HEK293 (cell line): ENCODE results near the gene LAMP1.

Source experiments
- ZIC2 ChIP-seq: fragments of 450-650 bp; formaldehyde crosslinking; IDR thresholded peaks from 2 replicates; pipeline ENCODE4 v1.5.1; 2016; ENCODE audit warnings: missing biosample characterization, missing genetic modification characterization
- ZNF324 ChIP-seq: fragments of 450-650 bp; formaldehyde crosslinking; IDR thresholded peaks from 2 replicates; pipeline ENCODE4 v1.5.1; 2016; ENCODE audit warnings: missing biosample characterization, missing genetic modification characterization
- TF ChIP-seq, protein P1 (sequence below): fragments of 450-650 bp; formaldehyde crosslinking; IDR thresholded peaks from 2 replicates; pipeline ENCODE4 v1.5.1; 2016; ENCODE audit warnings: missing biosample characterization, missing genetic modification characterization
- TF ChIP-seq, protein P2 (sequence below): sonication (generic); formaldehyde crosslinking; IDR thresholded peaks from 2 replicates; pipeline ENCODE4 v1.8.1; 2022; ENCODE audit warnings: mild to moderate bottlenecking, moderate library complexity, missing genetic modification reagents
- TF ChIP-seq, protein P3 (sequence below): IDR thresholded peaks from 2 replicates; pipeline ENCODE4 v1.6.1; 2011; ENCODE audit warnings: mild to moderate bottlenecking, low read depth, low read length, borderline replicate concordance
- TF ChIP-seq, protein P4 (sequence below): fragments of 450-650 bp; formaldehyde crosslinking; IDR thresholded peaks from 2 replicates; pipeline ENCODE4 v1.5.1; 2016; ENCODE audit warnings: missing biosample characterization, missing genetic modification characterization

DNA sequence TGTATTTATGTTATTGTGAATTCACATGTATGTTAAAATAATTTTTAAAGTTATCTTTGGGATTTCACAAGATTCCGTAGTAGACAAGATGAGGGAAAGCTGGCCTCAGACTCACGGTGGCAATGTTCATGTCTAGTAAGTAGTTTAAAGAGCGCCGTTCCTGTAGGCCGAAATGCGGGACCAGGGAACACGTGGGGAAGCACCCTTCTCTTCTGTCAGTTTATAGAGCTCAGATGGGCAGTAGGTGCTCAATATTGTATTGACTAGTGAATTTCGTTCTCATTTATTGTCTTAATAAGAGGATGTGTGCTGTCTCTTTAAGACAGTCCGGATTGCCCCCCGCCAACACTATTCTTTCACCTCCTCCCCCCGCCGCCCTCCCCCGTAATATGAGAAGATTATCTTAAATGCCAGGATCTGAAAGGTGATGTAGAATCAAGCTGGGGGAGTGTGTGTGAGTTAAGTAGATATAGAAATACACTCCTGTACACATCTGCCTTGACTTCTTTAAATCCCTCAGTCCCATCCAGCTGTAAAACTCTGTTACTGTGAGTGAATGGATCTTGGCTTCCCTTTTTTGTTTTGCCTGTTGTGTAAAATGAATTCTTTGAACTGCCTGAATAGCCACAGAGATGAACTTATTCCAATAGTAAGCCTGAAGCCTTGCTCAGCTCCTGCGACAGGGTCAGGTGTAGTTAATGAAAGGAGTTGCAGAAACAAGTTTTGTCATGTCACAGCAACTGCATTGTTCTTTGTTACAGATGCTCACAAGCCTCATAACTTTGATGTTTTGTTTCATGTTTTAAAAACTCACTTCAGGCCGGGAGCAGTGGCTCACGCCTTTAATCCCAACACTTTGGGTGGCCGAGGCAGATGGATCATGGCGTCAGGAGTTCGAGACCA lies 1.3 kb downstream of the LAMP1 start:
- TF ChIP-seq, protein P1, sequence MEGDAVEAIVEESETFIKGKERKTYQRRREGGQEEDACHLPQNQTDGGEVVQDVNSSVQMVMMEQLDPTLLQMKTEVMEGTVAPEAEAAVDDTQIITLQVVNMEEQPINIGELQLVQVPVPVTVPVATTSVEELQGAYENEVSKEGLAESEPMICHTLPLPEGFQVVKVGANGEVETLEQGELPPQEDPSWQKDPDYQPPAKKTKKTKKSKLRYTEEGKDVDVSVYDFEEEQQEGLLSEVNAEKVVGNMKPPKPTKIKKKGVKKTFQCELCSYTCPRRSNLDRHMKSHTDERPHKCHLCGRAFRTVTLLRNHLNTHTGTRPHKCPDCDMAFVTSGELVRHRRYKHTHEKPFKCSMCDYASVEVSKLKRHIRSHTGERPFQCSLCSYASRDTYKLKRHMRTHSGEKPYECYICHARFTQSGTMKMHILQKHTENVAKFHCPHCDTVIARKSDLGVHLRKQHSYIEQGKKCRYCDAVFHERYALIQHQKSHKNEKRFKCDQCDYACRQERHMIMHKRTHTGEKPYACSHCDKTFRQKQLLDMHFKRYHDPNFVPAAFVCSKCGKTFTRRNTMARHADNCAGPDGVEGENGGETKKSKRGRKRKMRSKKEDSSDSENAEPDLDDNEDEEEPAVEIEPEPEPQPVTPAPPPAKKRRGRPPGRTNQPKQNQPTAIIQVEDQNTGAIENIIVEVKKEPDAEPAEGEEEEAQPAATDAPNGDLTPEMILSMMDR (tag by site-specific recombination): no peak
- TF ChIP-seq, protein P2, sequence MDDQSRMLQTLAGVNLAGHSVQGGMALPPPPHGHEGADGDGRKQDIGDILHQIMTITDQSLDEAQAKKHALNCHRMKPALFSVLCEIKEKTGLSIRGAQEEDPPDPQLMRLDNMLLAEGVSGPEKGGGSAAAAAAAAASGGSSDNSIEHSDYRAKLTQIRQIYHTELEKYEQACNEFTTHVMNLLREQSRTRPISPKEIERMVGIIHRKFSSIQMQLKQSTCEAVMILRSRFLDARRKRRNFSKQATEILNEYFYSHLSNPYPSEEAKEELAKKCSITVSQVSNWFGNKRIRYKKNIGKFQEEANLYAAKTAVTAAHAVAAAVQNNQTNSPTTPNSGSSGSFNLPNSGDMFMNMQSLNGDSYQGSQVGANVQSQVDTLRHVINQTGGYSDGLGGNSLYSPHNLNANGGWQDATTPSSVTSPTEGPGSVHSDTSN: no peak
- no peak for TF ChIP-seq ZNF324 (tag by site-specific recombination)
- TF ChIP-seq, protein P3, sequence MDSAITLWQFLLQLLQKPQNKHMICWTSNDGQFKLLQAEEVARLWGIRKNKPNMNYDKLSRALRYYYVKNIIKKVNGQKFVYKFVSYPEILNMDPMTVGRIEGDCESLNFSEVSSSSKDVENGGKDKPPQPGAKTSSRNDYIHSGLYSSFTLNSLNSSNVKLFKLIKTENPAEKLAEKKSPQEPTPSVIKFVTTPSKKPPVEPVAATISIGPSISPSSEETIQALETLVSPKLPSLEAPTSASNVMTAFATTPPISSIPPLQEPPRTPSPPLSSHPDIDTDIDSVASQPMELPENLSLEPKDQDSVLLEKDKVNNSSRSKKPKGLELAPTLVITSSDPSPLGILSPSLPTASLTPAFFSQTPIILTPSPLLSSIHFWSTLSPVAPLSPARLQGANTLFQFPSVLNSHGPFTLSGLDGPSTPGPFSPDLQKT: no peak
- no peak for TF ChIP-seq ZIC2 (tag by site-specific recombination)
- TF ChIP-seq, protein P4, sequence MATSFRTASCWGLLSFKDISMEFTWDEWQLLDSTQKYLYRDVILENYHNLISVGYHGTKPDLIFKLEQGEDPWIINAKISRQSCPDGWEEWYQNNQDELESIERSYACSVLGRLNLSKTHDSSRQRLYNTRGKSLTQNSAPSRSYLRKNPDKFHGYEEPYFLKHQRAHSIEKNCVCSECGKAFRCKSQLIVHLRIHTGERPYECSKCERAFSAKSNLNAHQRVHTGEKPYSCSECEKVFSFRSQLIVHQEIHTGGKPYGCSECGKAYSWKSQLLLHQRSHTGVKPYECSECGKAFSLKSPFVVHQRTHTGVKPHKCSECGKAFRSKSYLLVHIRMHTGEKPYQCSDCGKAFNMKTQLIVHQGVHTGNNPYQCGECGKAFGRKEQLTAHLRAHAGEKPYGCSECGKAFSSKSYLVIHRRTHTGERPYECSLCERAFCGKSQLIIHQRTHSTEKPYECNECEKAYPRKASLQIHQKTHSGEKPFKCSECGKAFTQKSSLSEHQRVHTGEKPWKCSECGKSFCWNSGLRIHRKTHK (tag by site-specific recombination): no peak
